ENCODE data around the gene BAHD1.

Gene BAHD1

DNA sequence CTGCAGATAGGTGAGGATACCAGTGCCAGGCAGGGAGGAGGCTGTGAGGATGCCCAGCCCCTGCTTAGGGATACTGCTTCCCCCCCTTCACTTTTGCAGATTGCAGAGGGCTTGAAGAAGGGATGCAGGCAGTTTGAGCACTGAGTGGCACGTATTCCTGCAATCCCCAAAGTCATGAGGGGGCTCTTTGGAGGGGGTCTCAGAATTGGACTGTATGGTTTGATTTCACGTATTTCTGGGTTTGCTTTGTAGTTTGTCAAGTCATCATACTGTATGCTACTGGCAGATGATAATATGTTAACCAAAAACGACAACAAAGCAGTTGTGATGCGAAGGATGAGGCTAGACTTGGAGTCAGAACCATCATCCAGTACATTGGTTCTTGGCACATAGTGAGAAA lies 58.1 kb downstream of the BAHD1 start:
- no peak for DNase-seq (ENCODE audit: low read depth)

DNA sequence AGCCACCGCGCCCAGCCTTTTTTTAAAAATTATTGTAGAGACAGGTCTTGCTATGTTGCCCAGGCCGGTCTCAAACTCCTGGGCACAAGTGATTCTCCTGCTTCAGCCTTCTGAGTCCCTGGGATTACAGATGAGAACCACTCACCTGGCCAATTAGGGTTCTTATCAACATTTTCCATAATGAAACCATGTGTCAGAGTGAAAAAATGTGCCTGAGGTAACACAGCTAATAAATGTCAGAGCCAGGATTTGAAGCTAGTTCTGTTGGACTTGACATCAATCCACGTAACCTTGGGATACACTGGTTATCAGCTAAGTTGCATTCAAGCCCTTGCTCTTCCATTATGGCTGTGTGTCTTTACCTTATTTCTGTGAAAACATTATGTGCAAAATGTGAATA lies 59.2 kb downstream of the BAHD1 start:
- DNase-seq (ENCODE audit: low read depth), result no peak

- no peak for DNase-seq (ENCODE audit: low read depth)
These were observed 60.0 kb downstream of the BAHD1 start for GRCh38 chr15:40500568-40501330.

- no peak for DNase-seq (ENCODE audit: low read depth)
These were observed 60.7 kb downstream of the BAHD1 start for GRCh38 chr15:40501487-40501886.

GRCh38 chr15:40506964-40507571 lies 66.3 kb downstream of the BAHD1 start:
- no peak for DNase-seq (ENCODE audit: low read depth)

GRCh38 chr15:40508216-40508615 lies 67.5 kb downstream of the BAHD1 start:
- DNase-seq (ENCODE audit: low read depth), result no peak

DNA sequence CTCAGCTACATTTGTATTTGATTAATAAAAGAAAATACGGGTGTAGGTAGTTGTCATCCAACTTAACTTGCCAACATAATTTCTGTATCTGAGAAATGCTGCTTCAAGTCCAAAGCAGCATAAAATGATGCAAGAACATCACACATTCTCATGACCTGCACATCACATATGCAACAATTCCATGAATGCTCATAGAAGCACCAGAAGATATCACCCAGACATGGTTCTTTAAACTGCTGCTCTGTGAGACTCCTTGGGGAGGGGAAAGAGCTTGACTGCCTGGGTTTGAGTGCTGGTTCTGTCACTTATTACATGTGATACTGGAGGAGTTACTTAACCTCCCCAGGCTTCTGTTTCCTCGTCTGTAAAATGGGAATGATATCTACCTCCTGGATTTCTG lies 69.4 kb downstream of the BAHD1 start:
- DNase-seq (ENCODE audit: low read depth), result no peak

GRCh38 chr15:40511093-40511471 lies 70.3 kb downstream of the BAHD1 start:
- no peak for DNase-seq (ENCODE audit: low read depth)

DNA sequence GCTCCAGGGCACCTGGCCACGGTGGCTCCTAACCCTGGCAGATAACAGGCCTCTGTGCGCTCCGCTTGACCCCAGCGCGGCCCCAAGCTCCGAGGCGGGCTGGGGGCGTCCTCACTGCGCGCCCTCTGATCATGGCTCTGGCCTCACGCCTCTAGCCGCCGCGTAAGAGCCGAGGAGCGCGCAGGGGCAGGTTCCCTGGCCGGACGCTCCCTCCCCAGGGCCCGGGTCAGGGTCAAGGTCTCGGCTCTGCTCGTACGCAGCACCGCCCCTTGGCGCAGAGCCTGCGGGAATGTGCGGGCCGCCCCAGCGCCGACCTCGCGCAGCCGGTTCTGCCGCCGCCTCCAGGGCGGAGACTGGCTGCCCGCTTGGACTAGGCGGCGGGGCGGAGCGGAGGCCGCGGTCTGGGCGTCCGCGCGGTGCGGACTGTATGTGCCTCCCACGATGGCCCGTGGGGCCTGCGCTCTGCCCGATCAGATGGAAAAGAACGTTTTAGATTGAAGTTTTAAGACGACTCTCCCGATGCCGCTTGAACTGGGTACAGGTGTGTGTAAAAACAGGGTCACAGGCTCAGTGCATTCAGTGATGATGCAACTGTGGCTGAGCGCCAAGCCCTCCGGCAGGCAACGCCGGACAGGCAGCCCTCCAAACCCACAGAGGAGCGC lies 70.8 kb downstream of the BAHD1 start:
- no peak for DNase-seq (ENCODE audit: low read depth)

GRCh38 chr15:40512440-40512839 lies 71.7 kb downstream of the BAHD1 start:
- no peak for DNase-seq (ENCODE audit: low read depth)

DNA sequence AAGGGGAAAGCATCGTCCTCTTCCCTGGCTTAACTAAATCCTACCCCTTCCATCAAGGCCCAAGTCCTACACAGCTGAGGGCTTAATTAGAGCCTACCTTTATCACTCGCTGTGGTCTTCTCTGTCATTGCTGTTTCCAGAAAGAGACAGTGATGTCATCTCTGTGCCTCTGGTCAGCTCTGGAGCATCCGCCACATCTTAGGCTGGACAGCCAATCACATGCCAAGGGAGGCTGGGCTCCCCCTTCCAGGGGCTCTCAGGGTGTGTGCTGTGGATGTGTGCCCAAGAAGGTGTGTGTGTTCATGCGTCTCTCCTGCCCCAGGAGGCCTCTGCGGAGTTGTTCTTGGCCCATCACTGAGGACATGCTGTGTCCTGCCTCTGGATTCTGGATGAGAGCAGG lies 72.9 kb downstream of the BAHD1 start:
- DNase-seq (ENCODE audit: low read depth), result no peak

DNA sequence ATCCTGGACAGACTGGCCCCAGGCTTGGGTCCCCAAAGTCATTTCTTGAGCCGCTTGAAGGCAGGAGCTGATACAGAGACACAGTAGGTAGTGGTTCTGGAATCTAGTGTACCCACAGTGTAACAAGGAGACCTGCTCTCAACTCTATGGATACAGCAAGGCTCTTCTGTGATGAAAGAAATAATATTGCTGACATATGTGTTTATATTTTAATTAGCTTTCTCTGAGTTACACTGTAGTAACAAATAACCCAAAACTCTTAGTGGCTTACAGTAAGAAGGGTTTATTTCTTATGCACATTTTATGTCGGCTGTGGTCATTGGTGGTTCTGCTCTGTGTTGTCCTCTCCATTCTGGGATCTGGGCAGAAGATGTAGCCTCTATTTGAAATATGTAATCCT lies 75.6 kb downstream of the BAHD1 start:
- DNase-seq (ENCODE audit: low read depth), result no peak

Data from HS-27A (cell line).